SK-N-SH treated with all-trans-retinoic acid at 6 μM for 48 hours (cell line): ENCODE results near the gene CNTNAP2.

Source experiments
- ATAC-seq: fragments of 200-7000 bp; cut with Tn5 transposase; 3 replicates; pipeline ENCODE4 v1.9.1; 2020; ENCODE audit warnings: mild to moderate bottlenecking, moderate library complexity
- ARNTL ChIP-seq: fragments of 450-650 bp; formaldehyde crosslinking; IDR thresholded peaks from 2 replicates; pipeline ENCODE4 v1.5.0; 2020; ENCODE audit warnings: low read depth, mild to moderate bottlenecking, moderate library complexity, borderline replicate concordance
- CREB5 ChIP-seq: fragments of 250-450 bp; sonication (Bioruptor Pico); IDR thresholded peaks from 2 replicates; pipeline ENCODE4 v1.5.1; 2020; ENCODE audit warnings: low read depth, mild to moderate bottlenecking, moderate library complexity
- CSDC2 ChIP-seq: fragments of 250-450 bp; sonication (Bioruptor Pico); IDR thresholded peaks from 2 replicates; pipeline ENCODE4 v1.5.0; 2020; ENCODE audit warnings: mild to moderate bottlenecking, moderate library complexity
- ESRRG ChIP-seq: fragments of 250-450 bp; sonication (Bioruptor Pico); IDR thresholded peaks from 2 replicates; pipeline ENCODE4 v1.6.1; 2021; ENCODE audit warnings: mild to moderate bottlenecking
- GLIS3 ChIP-seq: fragments of 250-450 bp; sonication (Bioruptor Pico); IDR thresholded peaks from 2 replicates; pipeline ENCODE4 v1.5.0; 2020; ENCODE audit warnings: mild to moderate bottlenecking, moderate library complexity
- ISL1 ChIP-seq: fragments of 250-450 bp; sonication (Bioruptor Pico); IDR thresholded peaks from 2 replicates; pipeline ENCODE4 v2.1.2; 2022; ENCODE audit warnings: mild to moderate bottlenecking, moderate library complexity
- OSR1 ChIP-seq: fragments of 250-450 bp; sonication (Bioruptor Pico); IDR thresholded peaks from 2 replicates; pipeline ENCODE4 v1.8.0; 2022; ENCODE audit warnings: moderate library complexity, mild to moderate bottlenecking, inconsistent platforms
- PATZ1 ChIP-seq: fragments of 250-450 bp; sonication (Bioruptor Pico); IDR thresholded peaks from 2 replicates; pipeline ENCODE4 v1.8.0; 2020; ENCODE audit warnings: mild to moderate bottlenecking, moderate library complexity, borderline replicate concordance
- PPARA ChIP-seq: fragments of 250-450 bp; sonication (Bioruptor Pico); IDR thresholded peaks from 2 replicates; pipeline ENCODE4 v1.5.0; 2020; ENCODE audit warnings: mild to moderate bottlenecking, borderline replicate concordance
- RARB ChIP-seq: fragments of 250-450 bp; sonication (Bioruptor Pico); IDR thresholded peaks from 2 replicates; pipeline ENCODE4 v1.8.0; 2021; ENCODE audit warnings: mild to moderate bottlenecking, moderate library complexity
- SNAI2 ChIP-seq: fragments of 250-450 bp; sonication (Bioruptor Pico); IDR thresholded peaks from 2 replicates; pipeline ENCODE4 v1.5.0; 2020; ENCODE audit warnings: mild to moderate bottlenecking, moderate library complexity
- TOX ChIP-seq: fragments of 250-450 bp; sonication (Bioruptor Pico); IDR thresholded peaks from 2 replicates; pipeline ENCODE4 v1.8.0; 2021; ENCODE audit warnings: mild to moderate bottlenecking, moderate library complexity, borderline replicate concordance
- TSHZ2 ChIP-seq: fragments of 250-450 bp; sonication (Bioruptor Pico); IDR thresholded peaks from 2 replicates; pipeline ENCODE4 v1.5.0; 2020; ENCODE audit warnings: mild to moderate bottlenecking, moderate library complexity
- ZFP3 ChIP-seq: fragments of 250-450 bp; sonication (Bioruptor Pico); IDR thresholded peaks from 2 replicates; pipeline ENCODE4 v1.5.0; 2020; ENCODE audit warnings: mild to moderate bottlenecking, moderate library complexity
- ZNF565 ChIP-seq: fragments of 450-650 bp; formaldehyde crosslinking; conservative IDR thresholded peaks from 2 replicates; pipeline ENCODE4 v1.5.0; 2020; ENCODE audit warnings: low read depth, mild to moderate bottlenecking, moderate library complexity
- ZNF70 ChIP-seq: fragments of 450-650 bp; formaldehyde crosslinking; IDR thresholded peaks from 2 replicates; pipeline ENCODE4 v1.5.0; 2020; ENCODE audit warnings: mild to moderate bottlenecking, moderate library complexity
- ZNF8 ChIP-seq: fragments of 450-650 bp; formaldehyde crosslinking; IDR thresholded peaks from 2 replicates; pipeline ENCODE4 v1.5.0; 2020; ENCODE audit warnings: mild to moderate bottlenecking, moderate library complexity
- TF ChIP-seq, protein P1 (sequence below): fragments of 250-450 bp; sonication (Bioruptor Pico); IDR thresholded peaks from 2 replicates; pipeline ENCODE4 v1.8.0; 2021; ENCODE audit warnings: low read depth, mild to moderate bottlenecking, moderate library complexity, borderline replicate concordance

Gene CNTNAP2

GRCh38 chr7:148211740-148212151 is 2095.1 kb downstream of the CNTNAP2 start:
- ATAC-seq, result no peak
- TF ChIP-seq ZNF70 (CRISPR knock-in tag) (no peak), TSHZ2 (CRISPR knock-in tag) (no peak), PPARA (CRISPR knock-in tag) (no peak), ZNF565 (CRISPR knock-in tag) (no peak), TOX (CRISPR knock-in tag) (no peak), ESRRG (CRISPR knock-in tag) (no peak)

- TF ChIP-seq ISL1 (CRISPR knock-in tag), result peak; percentile 45
- TF ChIP-seq SNAI2, result no peak
- TF ChIP-seq PATZ1, result no peak
- TF ChIP-seq TOX (CRISPR knock-in tag), result no peak
- peak; percentile 37; the same call in 1 of the 2 replicates for TF ChIP-seq CREB5
- TF ChIP-seq CSDC2 (CRISPR knock-in tag), result no peak
- TF ChIP-seq TSHZ2 (CRISPR knock-in tag), result no peak
- TF ChIP-seq ZNF565 (CRISPR knock-in tag), result no peak
- TF ChIP-seq ZFP3 (CRISPR knock-in tag), result no peak
- TF ChIP-seq, all 23 proteins: peak for 2
- ATAC-seq, result no peak
Observed at GRCh38 chr7:148212731-148213130, 2096.1 kb downstream of the CNTNAP2 start.

DNA sequence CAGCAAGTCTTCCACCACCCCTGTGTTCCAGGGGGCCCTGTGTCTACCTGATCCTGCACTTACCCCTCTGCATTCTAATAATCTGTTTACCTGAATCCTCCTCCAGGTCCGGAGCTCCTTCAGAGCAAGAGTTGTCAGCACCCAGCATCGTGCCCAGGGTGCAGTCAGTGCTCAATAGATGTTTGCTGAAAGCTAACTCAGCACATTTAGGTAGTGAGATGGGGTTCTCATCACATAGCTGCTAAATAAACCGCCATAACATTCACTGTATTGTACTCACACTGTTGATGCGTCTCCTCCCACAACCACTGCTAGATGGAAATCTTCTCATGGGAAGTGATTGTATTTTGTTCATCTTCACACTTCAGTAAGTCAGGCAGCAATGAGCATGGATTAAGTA is 2097.5 kb downstream of the CNTNAP2 start:
- no peak for TF ChIP-seq PPARA (CRISPR knock-in tag)
- no peak for TF ChIP-seq OSR1 (CRISPR knock-in tag)
- no peak for TF ChIP-seq ISL1 (CRISPR knock-in tag)
- TF ChIP-seq ARNTL (CRISPR knock-in tag), result no peak
- TF ChIP-seq, protein P1, sequence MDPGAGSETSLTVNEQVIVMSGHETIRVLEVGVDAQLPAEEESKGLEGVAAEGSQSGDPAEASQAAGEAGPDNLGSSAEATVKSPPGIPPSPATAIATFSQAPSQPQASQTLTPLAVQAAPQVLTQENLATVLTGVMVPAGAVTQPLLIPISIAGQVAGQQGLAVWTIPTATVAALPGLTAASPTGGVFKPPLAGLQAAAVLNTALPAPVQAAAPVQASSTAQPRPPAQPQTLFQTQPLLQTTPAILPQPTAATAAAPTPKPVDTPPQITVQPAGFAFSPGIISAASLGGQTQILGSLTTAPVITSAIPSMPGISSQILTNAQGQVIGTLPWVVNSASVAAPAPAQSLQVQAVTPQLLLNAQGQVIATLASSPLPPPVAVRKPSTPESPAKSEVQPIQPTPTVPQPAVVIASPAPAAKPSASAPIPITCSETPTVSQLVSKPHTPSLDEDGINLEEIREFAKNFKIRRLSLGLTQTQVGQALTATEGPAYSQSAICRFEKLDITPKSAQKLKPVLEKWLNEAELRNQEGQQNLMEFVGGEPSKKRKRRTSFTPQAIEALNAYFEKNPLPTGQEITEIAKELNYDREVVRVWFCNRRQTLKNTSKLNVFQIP (CRISPR knock-in tag), result no peak
- TF ChIP-seq TOX (CRISPR knock-in tag), result no peak
- no peak for TF ChIP-seq RARB
- no peak for ATAC-seq

DNA sequence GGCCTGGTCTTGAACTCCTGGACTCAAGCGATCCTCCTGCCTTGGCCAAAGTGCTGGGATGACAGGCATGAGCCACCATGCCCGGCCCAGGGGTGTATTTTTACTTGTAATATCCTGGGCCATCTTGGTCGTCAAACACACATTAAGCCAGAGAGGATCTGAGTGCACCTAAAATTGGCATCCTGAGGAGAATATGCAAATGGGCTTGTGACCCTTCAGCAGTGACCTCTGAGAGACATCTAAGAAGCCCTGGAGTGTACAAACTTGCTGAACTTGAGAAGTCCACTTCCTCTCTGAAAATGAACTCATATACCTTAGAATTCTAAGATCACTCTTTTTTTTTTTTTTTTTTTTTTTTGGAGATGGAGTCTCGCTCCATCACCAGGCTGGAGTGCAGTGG is 2102.0 kb downstream of the CNTNAP2 start:
- ATAC-seq, result no peak

More for the DNA sequence above, 2102.0 kb downstream of the CNTNAP2 start:
- no peak for TF ChIP-seq TOX (CRISPR knock-in tag)
- TF ChIP-seq ZNF8 (CRISPR knock-in tag), result no peak
- TF ChIP-seq GLIS3, result no peak
- no peak for TF ChIP-seq ARNTL (CRISPR knock-in tag)
- no peak for TF ChIP-seq ZFP3 (CRISPR knock-in tag)
